NCI-H1092 (cell line): ENCODE measurements around the gene RAPH1.

Experiments used
- DNase-seq: peaks from one replicate; lab custom pipeline; 2025; lab: John Stamatoyannopoulos, UW

RAPH1 gene

GRCh38 chr2:203489531-203489930, 45.6 kb downstream of the RAPH1 start:
- DNase-seq: no peak

GRCh38 chr2:203484266-203485112, 50.6 kb downstream of the RAPH1 start:
- no peak for DNase-seq

GRCh38 chr2:203480623-203481022, 54.5 kb downstream of the RAPH1 start:
- DNase-seq: no peak

GRCh38 chr2:203476881-203477280, 58.2 kb downstream of the RAPH1 start:
- no peak for DNase-seq

- no peak for DNase-seq
These were observed 63.8 kb downstream of the RAPH1 start for GRCh38 chr2:203471323-203471722.

GRCh38 chr2:203470371-203470770, 64.7 kb downstream of the RAPH1 start:
- no peak for DNase-seq

GRCh38 chr2:203469546-203469945, 65.6 kb downstream of the RAPH1 start:
- DNase-seq: no peak

GRCh38 chr2:203463266-203463678, 71.8 kb downstream of the RAPH1 start:
- no peak for DNase-seq

- no peak for DNase-seq
These were observed 72.8 kb downstream of the RAPH1 start for GRCh38 chr2:203462308-203462707.

GRCh38 chr2:203461746-203462145, 73.4 kb downstream of the RAPH1 start:
- no peak for DNase-seq

GRCh38 chr2:203455209-203455608, 79.9 kb downstream of the RAPH1 start:
- no peak for DNase-seq

- DNase-seq: peak; percentile 6
These were observed 81.1 kb downstream of the RAPH1 start for GRCh38 chr2:203453858-203454451.

- DNase-seq: no peak
These were observed 83.4 kb downstream of the RAPH1 start for GRCh38 chr2:203451689-203452088.

- no peak for DNase-seq
These were observed 84.1 kb downstream of the RAPH1 start for GRCh38 chr2:203451011-203451410.

GRCh38 chr2:203450561-203450960, 84.5 kb downstream of the RAPH1 start:
- DNase-seq: no peak

- no peak for DNase-seq
These were observed 88.3 kb downstream of the RAPH1 start for GRCh38 chr2:203446780-203447179.

- DNase-seq: no peak
These were observed 89.0 kb downstream of the RAPH1 start for GRCh38 chr2:203446071-203446481.

- DNase-seq: no peak
These were observed 90.4 kb downstream of the RAPH1 start for GRCh38 chr2:203444738-203445137.

GRCh38 chr2:203442463-203442862, 92.6 kb downstream of the RAPH1 start:
- DNase-seq: no peak

- DNase-seq: no peak
These were observed 93.6 kb downstream of the RAPH1 start for GRCh38 chr2:203441463-203441862.

- no peak for DNase-seq
These were observed 94.4 kb downstream of the RAPH1 start for GRCh38 chr2:203440671-203441070.

- DNase-seq: no peak
These were observed 96.6 kb downstream of the RAPH1 start for GRCh38 chr2:203438528-203438927.

GRCh38 chr2:203437511-203437910, 97.6 kb downstream of the RAPH1 start:
- DNase-seq: no peak

- DNase-seq: no peak
These were observed 98.6 kb downstream of the RAPH1 start for GRCh38 chr2:203436496-203436895.
